Limb (tissue), 2 donors: ENCODE data around the gene FGF14.

ENCODE experiments used
- DNase-seq, 2 donors: peaks; one replicate each; pipeline ENCODE4 v3.0.0-alpha.2; 2016; ENCODE audit errors: extremely low spot score in 2 of 2

FGF14 gene

DNA sequence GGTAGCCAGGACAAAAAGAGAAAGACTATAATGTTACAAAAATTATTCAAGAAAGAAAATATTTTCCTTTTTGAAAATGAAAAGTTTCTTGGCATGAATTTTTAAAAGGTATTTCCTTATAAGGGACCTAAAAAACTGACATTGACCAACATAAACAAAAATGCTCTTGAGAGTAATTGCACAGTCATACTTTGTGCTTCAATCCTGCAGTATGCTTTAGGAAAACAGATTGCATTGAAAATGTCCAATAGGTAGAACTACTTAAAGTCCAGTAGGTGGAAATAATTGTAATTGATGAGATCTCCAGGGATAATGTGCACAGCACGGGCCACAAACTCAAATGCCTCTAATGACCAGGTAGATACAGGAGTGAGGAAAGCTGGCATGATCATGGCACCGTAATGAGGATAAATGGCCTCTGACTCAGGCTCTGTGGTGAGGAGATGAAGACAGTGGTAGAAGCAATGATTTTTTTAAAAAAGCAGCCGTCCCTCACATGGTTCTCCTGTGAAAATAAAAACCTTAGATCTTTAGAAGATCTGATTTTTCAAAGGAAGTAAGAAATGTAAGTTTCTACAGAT lies 671.3 kb downstream of the FGF14 start:
- no peak for DNase-seq

GRCh38 chr13:101728615-101729014 lies 673.2 kb downstream of the FGF14 start:
- DNase-seq: no peak

DNA sequence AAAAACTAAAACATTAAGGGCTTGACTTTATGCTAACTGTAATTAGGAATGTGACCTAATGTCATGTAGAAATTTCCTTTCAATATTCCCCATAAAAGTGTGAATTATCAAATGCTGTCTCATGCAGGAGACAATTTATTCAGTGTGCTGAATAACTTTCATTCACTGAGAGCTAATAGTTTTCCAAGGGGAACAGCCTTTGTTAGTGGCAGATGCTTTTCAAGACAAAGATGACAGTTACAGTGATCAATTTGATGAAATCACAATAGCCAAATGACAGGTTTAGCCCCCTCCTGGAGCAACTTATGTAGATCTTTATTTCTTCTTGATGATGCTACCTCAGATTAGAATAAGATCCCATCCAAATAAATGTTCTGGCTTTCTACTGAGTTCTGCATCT lies 673.8 kb downstream of the FGF14 start:
- DNase-seq: no peak

- no peak for DNase-seq
Measured at GRCh38 chr13:101727118-101727517, 674.7 kb downstream of the FGF14 start.

DNA sequence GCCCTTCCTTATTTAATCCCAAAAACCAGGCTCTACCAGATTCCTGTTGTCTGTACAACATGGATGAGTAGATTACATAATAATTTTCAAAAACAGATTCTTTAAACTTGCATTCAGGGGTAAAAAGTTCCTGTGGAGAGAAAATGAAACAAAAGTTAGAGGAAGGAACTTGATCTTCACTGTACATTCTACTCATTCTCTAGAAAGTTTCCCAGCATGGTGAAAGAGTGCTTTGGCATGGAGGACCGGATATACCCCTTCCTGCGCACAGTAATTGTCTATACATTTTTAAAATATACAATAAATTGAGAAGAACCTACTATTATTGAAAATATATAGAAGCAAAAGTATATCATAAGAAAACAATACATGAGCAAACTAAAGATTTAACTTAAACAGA lies 675.2 kb downstream of the FGF14 start:
- no peak for DNase-seq

- no peak for DNase-seq
Measured at GRCh38 chr13:101718496-101718895, 683.4 kb downstream of the FGF14 start.

GRCh38 chr13:101717353-101717752 lies 684.5 kb downstream of the FGF14 start:
- DNase-seq: no peak

- DNase-seq: no peak
Measured at GRCh38 chr13:101714195-101714594, 687.7 kb downstream of the FGF14 start.

DNA sequence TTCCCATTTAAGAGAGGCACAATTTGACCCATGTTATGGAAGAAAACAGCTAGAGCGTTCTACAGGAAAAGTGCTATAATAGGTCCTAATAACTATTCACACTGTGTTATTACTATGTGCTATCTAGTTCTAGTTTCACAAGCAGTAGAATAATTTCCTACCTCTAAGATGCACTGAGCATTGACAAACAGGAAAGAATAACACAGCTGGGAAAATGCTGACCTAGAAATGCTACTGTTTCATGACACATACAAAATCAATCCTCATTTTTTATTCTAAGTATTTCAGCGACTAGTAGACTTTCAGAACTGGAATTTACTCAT lies 689.9 kb downstream of the FGF14 start:
- no peak for DNase-seq

DNA sequence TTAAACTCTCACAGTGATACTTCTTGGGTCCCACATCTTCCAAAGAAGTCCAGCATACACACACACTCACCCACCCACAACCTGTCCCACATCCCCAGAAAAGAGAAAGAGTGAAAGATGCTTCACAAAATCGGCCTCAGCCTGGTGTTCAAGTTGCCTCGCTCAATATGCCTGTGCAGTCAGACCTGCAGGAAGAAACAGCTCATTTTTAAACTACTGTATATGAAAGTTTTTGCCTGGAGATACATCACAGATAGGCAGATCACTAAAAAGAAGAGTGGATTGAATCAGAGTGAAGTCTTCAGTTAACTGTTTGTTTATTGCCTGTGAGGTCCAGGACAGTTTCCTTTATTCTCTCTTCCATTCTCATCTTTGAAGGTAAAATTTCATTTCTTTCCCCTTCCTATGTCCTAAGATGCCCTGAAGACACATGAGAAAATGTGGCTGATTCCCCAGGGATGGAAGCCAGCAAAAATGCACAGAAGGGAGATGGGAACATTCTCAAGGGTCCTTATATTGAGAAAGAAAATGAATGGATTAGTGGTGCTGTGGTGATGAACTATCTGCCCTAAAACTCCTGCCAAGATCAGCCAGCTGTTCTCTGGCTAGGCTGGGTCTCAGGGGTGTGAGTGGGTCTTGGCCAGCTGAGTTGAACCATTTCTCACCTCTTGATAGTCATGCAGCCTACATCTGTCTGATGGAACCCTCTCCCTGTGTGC lies 690.4 kb downstream of the FGF14 start:
- no peak for DNase-seq

DNA sequence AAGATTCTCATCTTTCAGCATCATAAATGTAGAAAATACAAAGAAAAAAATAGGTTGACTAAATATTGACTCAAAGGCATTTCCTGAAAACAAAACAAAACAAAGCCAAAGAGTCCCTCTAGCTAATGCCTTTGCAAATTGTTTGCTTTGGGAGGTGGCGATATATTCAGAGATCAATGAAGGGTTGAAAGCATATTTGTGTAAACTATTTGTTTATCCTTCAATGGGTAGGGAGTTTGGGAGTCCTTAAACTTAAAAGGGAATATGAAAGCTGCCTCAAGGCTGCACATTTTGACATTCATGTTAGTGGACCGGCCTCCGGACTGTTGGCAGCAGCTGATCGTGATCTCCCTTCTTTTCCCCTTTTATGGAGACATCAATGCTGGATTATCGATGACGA lies 691.9 kb downstream of the FGF14 start:
- DNase-seq: no peak

GRCh38 chr13:101708115-101708514 lies 693.7 kb downstream of the FGF14 start:
- no peak for DNase-seq

DNA sequence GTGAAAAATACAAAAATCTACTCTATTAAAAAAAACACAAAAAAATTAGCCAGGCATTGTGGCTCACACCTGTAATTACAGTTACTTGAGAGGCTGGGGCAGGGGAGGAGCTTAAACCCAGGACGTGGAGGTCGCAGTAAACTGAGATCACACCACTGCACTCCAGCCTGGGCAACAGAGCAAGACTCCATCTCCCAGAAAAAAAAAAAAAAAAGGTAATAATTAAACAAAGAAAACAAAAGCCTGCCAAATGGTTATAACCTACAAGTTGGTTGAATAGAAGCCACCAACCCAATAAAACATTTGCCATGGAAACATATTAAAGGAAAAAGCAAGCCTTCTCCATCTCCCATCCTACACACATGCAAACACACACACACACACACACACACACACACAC lies 694.2 kb downstream of the FGF14 start:
- no peak for DNase-seq

DNA sequence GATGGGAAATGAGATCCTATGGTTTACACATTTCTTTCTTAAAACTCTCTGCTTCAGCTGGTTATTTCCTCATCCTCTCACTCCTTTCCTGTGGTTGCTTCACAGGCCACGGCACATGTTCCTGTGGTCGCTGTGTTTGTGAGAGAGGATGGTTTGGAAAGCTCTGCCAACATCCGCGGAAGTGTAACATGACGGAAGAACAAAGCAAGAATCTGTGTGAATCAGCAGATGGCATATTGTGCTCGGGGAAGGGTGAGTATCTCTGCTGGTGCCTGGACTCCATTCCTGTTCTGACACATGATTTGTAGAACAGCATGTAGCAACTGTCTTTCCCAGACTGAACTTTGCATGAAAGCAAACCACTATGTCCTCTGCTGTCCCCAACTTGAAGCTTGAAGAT lies 695.2 kb downstream of the FGF14 start:
- DNase-seq: no peak

DNA sequence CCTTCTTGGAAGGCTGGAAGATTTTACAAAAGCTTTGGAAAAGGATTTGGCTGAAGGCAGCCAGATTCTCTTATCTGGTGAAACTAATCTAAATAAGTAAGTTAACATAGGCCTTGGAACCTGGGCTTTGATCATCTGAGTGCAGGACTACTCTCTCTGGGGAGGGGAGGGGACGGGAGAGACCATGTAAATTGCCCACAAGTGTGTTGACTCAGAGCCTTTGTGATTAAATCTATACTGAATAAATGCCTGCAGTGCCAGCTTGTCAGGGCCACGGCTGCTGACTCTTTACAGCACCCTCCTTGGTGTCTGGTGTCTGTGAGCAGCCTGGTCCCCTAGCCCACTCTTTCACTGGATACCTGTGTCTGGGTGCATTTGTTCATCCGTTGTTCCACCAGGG lies 698.0 kb downstream of the FGF14 start:
- DNase-seq: no peak

- DNase-seq: no peak
Measured at GRCh38 chr13:101703081-101703480, 698.8 kb downstream of the FGF14 start.

DNA sequence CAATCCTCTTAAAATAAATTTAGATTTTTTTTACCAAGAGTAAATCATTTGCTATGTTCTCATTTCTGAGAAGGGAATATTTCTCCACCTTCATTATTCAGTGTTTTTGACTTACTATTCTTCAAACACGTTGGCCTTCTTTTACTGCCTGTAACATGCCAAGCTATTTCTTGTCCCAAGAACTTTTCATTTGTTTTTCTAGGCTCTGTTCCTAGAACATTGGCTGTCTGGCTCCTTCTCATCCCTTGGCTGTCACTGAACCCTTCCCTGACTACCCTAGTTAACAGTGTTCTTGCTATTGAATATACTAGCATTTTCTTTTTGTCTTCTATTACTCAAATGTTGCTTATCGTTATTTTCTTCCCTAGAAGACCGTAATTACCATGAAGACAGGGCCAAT lies 701.2 kb downstream of the FGF14 start:
- no peak for DNase-seq

DNA sequence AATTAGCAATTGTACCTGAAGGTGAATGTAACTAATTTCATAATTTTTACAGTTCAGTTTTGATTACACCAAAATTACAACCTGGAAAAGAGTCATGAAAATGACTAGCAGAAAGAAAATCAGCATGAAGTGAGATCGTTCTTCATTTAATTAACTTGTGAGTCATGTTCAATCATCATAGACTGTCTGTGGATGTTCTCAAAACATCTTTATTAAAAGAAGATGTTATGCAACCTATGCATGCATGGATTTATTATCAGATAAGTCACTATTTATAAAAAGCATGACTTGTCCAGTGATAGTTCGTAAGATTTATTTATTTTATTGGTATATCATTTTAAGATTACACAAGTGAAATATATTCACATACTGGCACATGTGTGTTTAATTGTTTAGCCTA lies 703.4 kb downstream of the FGF14 start:
- no peak for DNase-seq

- DNase-seq: no peak
Measured at GRCh38 chr13:101697745-101698144, 704.1 kb downstream of the FGF14 start.

DNA sequence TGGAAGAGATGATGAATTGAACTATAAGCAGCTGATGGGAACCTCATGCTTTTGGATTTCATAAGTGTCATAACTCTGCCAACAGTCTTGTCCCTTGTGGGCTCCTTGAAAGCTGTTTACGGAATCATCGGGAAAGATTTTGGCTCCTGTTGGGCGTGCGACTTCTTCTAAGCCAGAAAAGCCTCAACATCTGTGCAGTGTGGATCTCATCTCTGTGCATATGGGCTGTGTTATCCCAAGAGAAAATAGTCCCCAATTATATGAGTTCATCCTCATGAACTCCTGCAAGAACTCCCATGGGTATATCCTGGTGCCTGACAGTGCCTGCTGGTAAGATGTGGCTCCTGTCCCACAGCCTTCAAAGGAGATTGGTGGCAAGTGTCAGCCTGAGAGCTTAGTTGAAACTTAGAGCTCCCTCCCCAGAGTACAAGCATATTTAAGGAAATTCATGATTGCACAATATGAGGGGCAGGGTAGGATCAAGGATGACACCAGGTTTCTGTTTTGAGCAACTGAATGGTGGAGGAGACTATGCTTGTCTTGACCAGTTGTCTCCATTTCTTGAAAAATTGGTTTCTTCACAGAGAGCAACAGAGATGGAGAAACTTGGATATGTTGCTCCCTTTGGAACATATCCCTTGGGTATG lies 705.9 kb downstream of the FGF14 start:
- DNase-seq: no peak

DNA sequence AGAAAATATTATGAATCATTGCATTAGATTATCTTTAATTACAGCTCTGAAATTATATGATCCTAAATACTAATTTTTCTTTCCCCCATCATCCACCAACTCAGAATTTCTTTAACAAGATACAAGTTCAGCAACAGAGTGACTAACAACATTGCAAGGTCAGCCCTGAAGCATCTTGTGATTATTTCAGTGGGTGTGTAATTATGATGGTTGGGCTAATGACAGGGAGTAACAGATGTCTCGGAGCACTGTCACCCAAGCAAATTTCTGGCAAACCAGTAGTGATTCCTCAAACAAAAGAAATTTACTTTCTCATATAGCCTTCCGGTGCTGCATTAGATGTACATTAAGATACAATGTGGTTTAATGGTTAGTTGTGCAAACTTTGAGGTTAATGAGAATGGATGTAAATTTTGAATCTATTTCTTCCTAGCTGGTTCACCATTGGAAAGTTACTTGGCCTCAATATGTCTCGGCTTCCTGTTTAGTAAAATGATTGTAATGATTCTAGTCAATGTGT lies 710.4 kb downstream of the FGF14 start:
- no peak for DNase-seq

GRCh38 chr13:101690871-101691270 lies 711.0 kb downstream of the FGF14 start:
- no peak for DNase-seq

- DNase-seq: no peak
Measured at GRCh38 chr13:101686003-101686402, 715.8 kb downstream of the FGF14 start.
